NCI-H1105 (cell line): ENCODE results near the gene SH3GL3.

Experiments
- DNase-seq: peaks from one replicate; lab custom pipeline; 2025; lab: John Stamatoyannopoulos, UW

Gene SH3GL3

DNA sequence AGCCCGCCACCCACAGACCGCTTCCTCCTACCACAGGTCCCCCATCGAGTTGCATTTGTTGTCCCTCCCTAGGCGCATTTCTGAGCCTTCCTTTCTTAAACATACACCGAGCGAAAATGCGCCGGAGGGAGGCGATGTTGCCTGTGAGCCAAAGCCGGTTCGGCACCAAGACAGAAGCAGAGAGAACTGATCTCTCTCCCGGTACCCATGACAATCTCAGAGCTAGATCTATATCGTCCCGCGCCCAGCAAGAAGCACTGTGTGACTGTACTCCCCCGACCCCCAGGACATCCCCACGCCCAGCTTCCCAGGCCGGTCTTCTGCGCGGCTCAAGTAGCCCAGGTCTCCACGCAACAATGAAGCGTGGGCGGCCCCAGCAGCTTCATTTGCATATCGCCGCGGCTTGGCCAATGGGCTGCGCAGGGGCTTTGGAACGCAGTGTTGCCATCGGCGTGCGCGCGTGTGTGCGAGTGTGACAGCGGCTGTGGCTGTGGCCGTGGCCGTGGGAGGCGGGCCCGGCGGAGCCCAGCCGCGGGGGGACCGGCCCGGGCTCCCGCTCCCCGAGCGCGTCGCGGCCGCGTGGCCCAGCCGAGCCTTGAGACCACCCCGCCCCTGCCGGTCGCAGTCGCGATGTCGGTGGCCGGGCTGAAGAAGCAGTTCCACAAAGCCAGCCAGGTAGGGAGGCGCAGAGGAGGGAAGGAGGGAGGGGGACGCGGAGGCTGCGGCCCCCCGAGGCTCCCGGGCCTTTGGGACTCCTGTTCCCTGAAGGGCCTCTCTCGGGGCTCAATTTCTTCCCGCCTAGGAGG lies at the start of gene SH3GL3:
Gene SH3GL3, plus strand, starts transcription at position 438 of the 806 bp plus-strand sequence. Its CDS starts 193 bp downstream, at position 631.
- peak; percentile 13 for DNase-seq

- DNase-seq, result no peak
Measured at GRCh38 chr15:83398626-83399025, 48.5 kb upstream of the SH3GL3 start.

- no peak for DNase-seq
Measured at GRCh38 chr15:83404121-83404520, 43.0 kb upstream of the SH3GL3 start.

DNA sequence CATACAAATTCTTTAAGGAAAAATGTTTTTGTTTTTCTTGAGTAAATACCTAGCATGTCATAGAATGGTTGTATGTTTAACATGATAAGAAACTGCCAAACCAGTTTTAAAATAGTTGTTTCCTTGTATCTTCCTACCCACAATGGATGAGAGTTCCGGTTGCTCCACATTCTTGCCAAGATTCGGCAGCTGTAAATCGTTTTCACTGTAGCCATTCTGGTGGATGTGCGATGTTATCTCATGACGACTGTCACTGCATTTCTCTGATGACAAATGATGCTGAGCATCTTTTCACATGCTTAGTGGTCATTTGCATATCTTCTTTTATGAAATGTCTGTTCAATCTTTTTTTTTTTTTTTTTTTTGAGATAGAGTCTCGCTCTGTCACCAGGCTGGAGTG lies 36.6 kb upstream of the SH3GL3 start:
- DNase-seq, result no peak

- DNase-seq, result no peak
Measured at GRCh38 chr15:83413054-83413719, 34.0 kb upstream of the SH3GL3 start.

GRCh38 chr15:83422081-83422480 lies 25.1 kb upstream of the SH3GL3 start:
- no peak for DNase-seq

GRCh38 chr15:83422541-83422940 lies 24.6 kb upstream of the SH3GL3 start:
- no peak for DNase-seq

DNA sequence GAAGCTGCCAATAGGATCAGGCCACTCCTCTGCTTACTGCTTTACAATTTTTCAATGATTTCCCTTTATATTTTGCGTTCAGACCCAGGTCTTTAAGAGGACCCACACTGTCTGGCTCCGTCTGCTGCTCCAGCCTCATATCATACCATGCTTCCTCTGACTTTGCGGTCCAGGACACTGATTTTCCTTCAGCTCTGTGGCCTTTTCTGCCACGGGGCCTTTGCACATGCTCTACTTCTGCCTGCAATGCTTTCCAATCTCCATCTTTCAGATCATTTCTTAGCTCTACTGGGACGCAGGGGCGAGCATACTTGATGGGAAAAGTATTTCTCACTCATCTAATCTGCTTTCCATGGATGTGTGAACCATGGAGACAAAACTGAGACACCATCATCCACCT lies 23.0 kb upstream of the SH3GL3 start:
- DNase-seq, result no peak

GRCh38 chr15:83430441-83430840 lies 16.7 kb upstream of the SH3GL3 start:
- DNase-seq, result no peak

GRCh38 chr15:83431521-83431920 lies 15.6 kb upstream of the SH3GL3 start:
- DNase-seq, result no peak

- no peak for DNase-seq
Measured at GRCh38 chr15:83435202-83435601, 11.9 kb upstream of the SH3GL3 start.

DNA sequence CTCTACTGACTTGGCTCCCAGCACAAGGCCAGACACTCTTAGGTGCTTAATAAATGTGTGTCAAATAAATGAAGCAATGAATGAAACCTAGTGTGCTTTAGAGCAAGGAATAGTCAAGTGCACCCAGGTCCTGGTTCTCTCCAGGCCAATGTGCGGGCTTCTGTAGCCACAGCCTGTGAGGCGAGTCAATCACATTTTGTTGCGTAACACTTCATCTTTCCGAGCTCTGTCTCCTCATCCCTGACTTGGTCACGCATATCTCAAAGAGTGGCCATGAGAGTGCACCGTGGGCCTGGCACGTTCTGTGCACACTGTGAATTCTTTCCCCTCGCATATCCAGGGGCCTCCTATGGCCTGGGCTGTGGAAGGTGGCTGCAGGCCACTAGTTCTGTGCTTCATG lies 11.4 kb upstream of the SH3GL3 start:
- no peak for DNase-seq

DNA sequence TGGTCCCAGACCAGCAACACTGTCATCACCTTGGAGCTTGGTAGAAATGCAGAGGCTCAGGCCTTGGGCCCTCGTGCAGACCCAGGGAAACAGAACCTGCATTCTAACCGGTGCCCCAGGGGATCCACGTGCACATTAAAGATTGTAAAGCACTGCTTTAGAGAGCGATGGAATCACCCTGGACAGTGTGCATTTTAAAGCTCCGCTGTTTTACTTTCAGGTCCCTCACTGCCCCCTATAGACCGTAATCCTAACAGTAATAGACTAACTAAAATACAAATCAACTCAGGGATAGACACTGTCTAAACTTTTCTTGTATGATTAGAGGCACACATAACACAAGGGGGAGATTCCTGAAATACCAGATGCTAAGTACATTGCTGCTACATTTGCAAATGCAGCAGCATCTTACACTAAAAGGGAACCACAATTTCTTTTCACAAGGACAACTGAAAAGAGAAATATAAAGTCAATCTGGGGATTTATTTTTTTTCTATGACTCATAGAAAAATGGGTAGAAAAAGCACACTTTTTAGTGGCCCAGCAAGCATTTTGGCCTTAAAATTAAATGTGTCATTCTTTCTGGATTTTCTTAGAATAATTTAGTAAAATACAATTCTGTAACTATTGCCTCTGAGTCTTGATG lies 10.5 kb upstream of the SH3GL3 start:
- no peak for DNase-seq

- DNase-seq, result no peak
Measured at GRCh38 chr15:83443076-83443847, 3.9 kb upstream of the SH3GL3 start.

GRCh38 chr15:83444936-83445335 lies 2.2 kb upstream of the SH3GL3 start:
- DNase-seq, result no peak

- DNase-seq, result no peak
Measured at GRCh38 chr15:83445643-83446042, 1.5 kb upstream of the SH3GL3 start.

DNA sequence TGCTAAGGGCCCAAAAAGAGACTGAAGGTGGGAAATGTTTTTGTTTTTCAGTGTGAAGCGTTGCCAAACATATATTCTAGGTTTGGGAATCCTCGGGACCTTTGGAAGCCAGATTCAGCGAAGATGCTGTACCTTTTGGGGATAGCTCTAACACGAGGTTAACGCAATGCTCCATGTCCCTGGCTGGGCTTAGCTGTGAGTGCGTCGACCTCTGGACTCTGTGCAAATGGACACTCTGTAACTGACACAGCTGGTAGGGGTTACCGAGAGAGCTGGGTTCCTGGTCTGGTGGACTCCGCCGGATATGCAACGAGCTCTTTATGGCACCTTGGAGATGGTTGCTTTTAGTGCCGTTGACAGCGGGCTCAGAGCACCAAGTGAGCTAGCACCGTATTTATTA lies 724 bp upstream of the SH3GL3 start:
- DNase-seq, result no peak

- DNase-seq, result no peak
Measured at GRCh38 chr15:83449250-83449671, 2.1 kb downstream of the SH3GL3 start.

DNA sequence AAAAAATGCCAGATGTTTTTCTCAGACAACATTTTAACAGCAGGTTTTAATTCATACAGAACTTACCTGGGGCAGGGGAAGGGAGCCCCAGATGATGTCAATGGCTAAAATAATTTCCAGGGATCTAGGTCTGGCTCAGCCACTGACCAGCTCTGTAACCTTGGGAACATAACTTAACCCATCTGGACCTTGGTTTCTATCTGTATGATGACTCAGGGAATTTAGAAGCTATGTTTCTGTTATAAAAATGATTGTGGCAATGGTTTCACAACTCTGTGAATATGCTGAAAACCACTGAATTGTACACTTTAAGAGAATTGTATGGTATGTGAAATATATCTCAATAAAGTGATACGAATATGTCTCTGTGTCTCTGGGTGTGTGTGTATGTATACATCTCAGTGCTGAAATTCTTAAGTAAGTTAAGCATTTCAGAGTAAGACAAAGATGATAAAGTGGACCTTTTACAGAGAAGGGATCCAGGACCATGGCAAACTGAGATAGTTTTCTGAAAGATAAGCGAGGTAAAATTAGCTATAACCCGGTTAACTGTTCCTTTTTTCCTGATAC lies 2.9 kb downstream of the SH3GL3 start:
- no peak for DNase-seq

GRCh38 chr15:83457149-83457548 lies 10.0 kb downstream of the SH3GL3 start:
- no peak for DNase-seq

- DNase-seq, result no peak
Measured at GRCh38 chr15:83458381-83458780, 11.2 kb downstream of the SH3GL3 start.

- DNase-seq, result no peak
Measured at GRCh38 chr15:83462026-83462425, 14.9 kb downstream of the SH3GL3 start.
